Measurements from ENCODE around the gene NUDT17. TPM values are rescaled to one million over a fixed set of nuclear protein-coding genes. Genes with fewer than 3 reads are reported as not detected.

Gene NUDT17
- total RNA-seq, 1 experiment from 2014 or later, result 4.0 TPM

DNA sequence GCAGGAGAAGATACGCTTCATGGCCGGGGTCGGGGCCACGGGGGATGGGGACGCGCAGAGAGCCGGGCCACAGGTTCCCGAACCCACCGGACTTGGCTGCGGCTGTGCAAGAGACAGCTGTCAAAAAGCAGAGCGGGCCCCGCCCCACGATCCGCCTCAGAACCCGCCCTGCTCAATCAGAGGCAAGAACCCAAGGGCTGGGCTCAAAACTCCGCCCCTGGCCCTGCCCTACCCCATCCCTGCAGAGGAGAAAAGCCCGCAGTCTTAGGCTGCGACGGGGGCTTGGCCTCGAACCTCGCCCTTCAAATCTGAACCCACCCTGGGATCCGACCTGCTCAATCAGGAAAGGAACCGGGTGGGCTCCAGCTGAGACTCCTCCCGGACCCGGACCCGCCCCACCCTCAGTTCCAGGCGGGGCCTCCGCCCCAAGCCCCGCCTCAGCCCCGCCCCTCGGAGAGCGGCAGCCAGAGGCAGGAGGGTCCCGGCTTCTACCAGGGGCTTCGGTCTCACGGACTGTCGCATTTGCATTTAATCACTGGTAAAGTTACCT is 40.4 kb downstream of the NUDT17 start, which contains the start of gene ANKRD35:
TSS of gene ANKRD35 (minus strand) at position 129 of the 550 bp plus-strand sequence. CDS start at position 21, 108 bp downstream.
- Histone ChIP-seq H3K23me2 (ENCODE audit: insufficient read length, low read depth, low read length, poor library complexity, severe bottlenecking) (peaks cover 7% of the 10 kb centered on the region), H3K18ac (ENCODE audit: insufficient read length, low read depth, low read length) (no peak within 1 kb of the TSS), H4K8ac (replicated peaks; ENCODE audit: insufficient read length, low read depth, low read length) (no peak within 1 kb of the TSS), H2AK5ac (ENCODE audit: insufficient read length, low read length) (no peak within 1 kb of the TSS), H3K14ac (ENCODE audit: insufficient read depth, low read length) (no peak within 1 kb of the TSS), H3K4me2 (ENCODE audit: insufficient read depth, insufficient read length, low read length) (peak within 1 kb of the TSS; percentile 15), H3K23ac (ENCODE audit: insufficient read length, low read depth, low read length) (no peak within 1 kb of the TSS), H2BK12ac (ENCODE audit: insufficient read length, low read depth, low read length) (no peak within 1 kb of the TSS), H3K56ac (ENCODE audit: insufficient read length, low read depth, low read length) (no peak within 1 kb of the TSS), H3K79me2 (ENCODE audit: insufficient read depth, low read length) (no peaks in the 10 kb centered on the region), H3T11ph (ENCODE audit: low read length) (no peak within 1 kb of the TSS), H3K9ac (ENCODE audit: extremely low read depth, insufficient read length, low read length) (no peak within 1 kb of the TSS), H3K9me3 (ENCODE audit: control insufficient read depth, low read depth, low read length) (no peaks in the 10 kb centered on the region), H4K20me1 (ENCODE audit: control insufficient read depth, insufficient read depth, insufficient read length) (no peaks in the 10 kb centered on the region), H3K79me1 (ENCODE audit: insufficient read depth, low read depth, low read length, poor library complexity, severe bottlenecking) (no peaks in the 10 kb centered on the region), H3K4me1 (ENCODE audit: insufficient read depth, low read length) (no peaks in the 10 kb centered on the region), H2BK5ac (ENCODE audit: insufficient read length, low read length) (no peak within 1 kb of the TSS), H2AFZ (ENCODE audit: low read length) (no peak within 1 kb of the TSS), H4K91ac (ENCODE audit: insufficient read length, low read depth, low read length) (no peak within 1 kb of the TSS), H2BK15ac (ENCODE audit: low read depth, low read length) (no peak within 1 kb of the TSS), H3K27ac (ENCODE audit: insufficient read length, low read depth, low read length) (no peak within 1 kb of the TSS), H3K4ac (ENCODE audit: low read depth, low read length) (no peak within 1 kb of the TSS), H2BK120ac (ENCODE audit: low read depth, low read length, poor library complexity, severe bottlenecking) (no peak within 1 kb of the TSS), H3K27me3 (ENCODE audit: insufficient read depth, low read length) (peaks cover 8% of the 10 kb centered on the region; the same call in 1 of the 2 replicates), H4K5ac (ENCODE audit: insufficient read length, low read depth, low read length) (no peak within 1 kb of the TSS), H2BK20ac (ENCODE audit: low read depth, low read length, poor library complexity, severe bottlenecking) (no peak within 1 kb of the TSS)
- peaks cover 33% of the 10 kb centered on the region for H3K27me3 Mint-ChIP-seq (ENCODE audit: low read depth)
- no peaks in the 10 kb centered on the region for H3K9me3 Mint-ChIP-seq
- no peak within 1 kb of the TSS for H3K27ac Mint-ChIP-seq
- peak; percentile 91 for DNase-seq
- no peak for TF ChIP-seq CTCF (conservative IDR thresholded peaks at IDR 0.05)
- H3K4me3 Mint-ChIP-seq, result peak within 1 kb of the TSS; percentile 78 to 82
- no peaks in the 10 kb centered on the region for H3K36me3 Mint-ChIP-seq (ENCODE audit: insufficient read depth in 1 of 3, low read depth in 3 of 3)
- WGBS (ENCODE audit: extremely low coverage, insufficient read length, low lambda C conversion rate), result no CpG with 5 or more reads among the region's 36 CpGs
- H3K4me1 Mint-ChIP-seq, result peaks cover 23 to 30% of the 10 kb centered on the region in 2 experiments
